H1 (cell line): ENCODE measurements around the gene C9orf50. TPM values are rescaled to one million over a fixed set of nuclear protein-coding genes. Genes with fewer than 3 reads are reported as not detected.

Experiments
- CTCF ChIA-PET: fragments of 300-600 bp; sonication (Branson Sonifier 250); formaldehyde crosslinking; loops from one replicate; lab custom pipeline; 2021; ENCODE audit not compliant: partially characterized antibody; lab: Charles Lee
- POLR2A ChIA-PET: fragments of 300-600 bp; sonication (Branson Sonifier 250); formaldehyde crosslinking; loops from one replicate; lab custom pipeline; 2021; ENCODE audit warnings: inconsistent platforms; ENCODE audit not compliant: partially characterized antibody; lab: Charles Lee
- DNase-seq, 2 experiments: peaks; one replicate each; pipeline versions ENCODE4 v3.0.0 to v3.0.0-alpha.2; 2010 to 2022; ENCODE audit warnings: low spot score in 2 of 2, low read depth in 1 of 2, mixed read lengths in 1 of 2
- FAIRE-seq: peaks from 2 replicates; lab custom pipeline; 2011; peaks lifted over from hg19 to GRCh38; lab: Jason Lieb, UNC
- H2AFZ ChIP-seq: 2 replicates; pipeline ENCODE4 v1.8.1; 2012; ENCODE audit warnings: low read length, inconsistent platforms
- H2AK5ac ChIP-seq: 2 replicates; pipeline ENCODE4 v1.6.1; 2013; ENCODE audit warnings: low read depth, low read length
- H2BK120ac ChIP-seq: replicated peaks from 2 replicates; pipeline ENCODE3; 2013; ENCODE audit warnings: low read depth, low read length, inconsistent platforms
- H2BK12ac ChIP-seq: 2 replicates; pipeline ENCODE4 v1.6.1; 2013; ENCODE audit warnings: low read depth, low read length
- H2BK15ac ChIP-seq: 2 replicates; pipeline ENCODE4 v1.6.1; 2013; ENCODE audit warnings: low read length
- H2BK20ac ChIP-seq: 2 replicates; pipeline ENCODE4 v1.6.1; 2013; ENCODE audit warnings: low read length
- H2BK5ac ChIP-seq: 2 replicates; pipeline ENCODE4 v1.6.1; 2013; ENCODE audit warnings: low read depth, low read length
- H3K14ac ChIP-seq: 2 replicates; pipeline ENCODE4 v1.6.1; 2013; ENCODE audit warnings: inconsistent platforms; ENCODE audit not compliant: insufficient read length
- H3K18ac ChIP-seq: 2 replicates; pipeline ENCODE4 v1.6.1; 2013; ENCODE audit warnings: low read length; ENCODE audit errors: extremely low read depth
- H3K23ac ChIP-seq: 2 replicates; pipeline ENCODE4 v1.6.1; 2013; ENCODE audit warnings: inconsistent platforms; ENCODE audit not compliant: insufficient read length
- H3K23me2 ChIP-seq: 2 replicates; pipeline ENCODE4 v1.6.1; 2013; ENCODE audit warnings: low read depth, low read length
- H3K27ac ChIP-seq: 2 replicates; pipeline ENCODE4 v1.6.1; 2011; ENCODE audit warnings: low read depth, low read length, inconsistent platforms
- H3K27me3 ChIP-seq, 4 experiments: replicated peaks in 1 of 4; 1 replicate in 1 of 4; 2 replicates in 3 of 4; pipeline versions ENCODE4 v1.6.1 to v1.8.1; 2011 to 2013; ENCODE audit warnings: low read length in 3 of 4, mild to moderate bottlenecking in 3 of 4, inconsistent platforms in 2 of 4, mixed read lengths in 2 of 4, moderate library complexity in 1 of 4; ENCODE audit not compliant: control insufficient read depth in 3 of 4, insufficient read depth in 3 of 4; ENCODE audit errors: extremely low read depth in 1 of 4
- H3K36me3 ChIP-seq, 4 experiments: 2 replicates each; pipeline versions ENCODE4 v1.6.1 to v1.8.1; 2011 to 2013; ENCODE audit warnings: mild to moderate bottlenecking in 4 of 4, low read length in 3 of 4, moderate library complexity in 2 of 4, control low read depth in 1 of 4, inconsistent platforms in 1 of 4; ENCODE audit not compliant: insufficient read depth in 4 of 4, control insufficient read depth in 2 of 4
- H3K4ac ChIP-seq: replicated peaks from 2 replicates; pipeline ENCODE3; 2013; ENCODE audit warnings: low read length, low read depth, mixed read lengths, inconsistent platforms; ENCODE audit not compliant: insufficient read length
- H3K4me1 ChIP-seq, 4 experiments: replicated peaks in 1 of 4; 1 replicate in 1 of 4; 2 replicates in 3 of 4; pipeline versions ENCODE4 v1.6.1 to v1.8.1; 2011 to 2013; ENCODE audit warnings: low read length in 3 of 4, inconsistent platforms in 2 of 4, mixed read lengths in 1 of 4; ENCODE audit not compliant: insufficient read depth in 4 of 4, control insufficient read depth in 3 of 4
- H3K4me2 ChIP-seq, 2 experiments: 2 replicates each; pipeline versions ENCODE4 v1.6.1 to v1.8.1; 2011 to 2013; ENCODE audit warnings: low read depth in 2 of 2, low read length in 2 of 2, control low read depth in 1 of 2, inconsistent platforms in 1 of 2, mild to moderate bottlenecking in 1 of 2; ENCODE audit not compliant: insufficient read depth in 1 of 2
- H3K4me3 ChIP-seq, 4 experiments: fragments of 200-600, 300-600 bp in 1 of 4; sonication (generic), shearing (Covaris generic), sonication (Bioruptor Twin) in 1 of 4; 2 replicates each; pipeline versions ENCODE4 v1.5.1 to v1.8.1; 2011 to 2016; ENCODE audit warnings: low read length in 4 of 4, low read depth in 3 of 4, control low read depth in 2 of 4, inconsistent platforms in 2 of 4, mild to moderate bottlenecking in 2 of 4, mixed read lengths in 1 of 4, moderate library complexity in 1 of 4; ENCODE audit not compliant: insufficient read depth in 2 of 4; ENCODE audit errors: extremely low read depth in 1 of 4
- H3K56ac ChIP-seq: replicated peaks from 2 replicates; pipeline ENCODE3; 2013; ENCODE audit warnings: low read depth, mild to moderate bottlenecking, mixed read lengths, low read length, inconsistent platforms; ENCODE audit not compliant: insufficient read length
- H3K79me1 ChIP-seq: 2 replicates; pipeline ENCODE4 v1.6.1; 2013; ENCODE audit warnings: low read depth, low read length, control low read depth
- H3K79me2 ChIP-seq, 2 experiments: 2 replicates each; pipeline versions ENCODE4 v1.6.1 to v1.8.1; 2012 to 2013; ENCODE audit warnings: low read length in 2 of 2, mild to moderate bottlenecking in 2 of 2, inconsistent platforms in 1 of 2; ENCODE audit not compliant: insufficient read depth in 2 of 2, control insufficient read depth in 1 of 2
- H3K9ac ChIP-seq, 4 experiments: replicated peaks in 1 of 4; 1 replicate in 1 of 4; 2 replicates in 3 of 4; pipeline versions ENCODE4 v1.6.1 to v1.8.1; 2011 to 2013; ENCODE audit warnings: low read depth in 3 of 4, low read length in 3 of 4, control low read depth in 2 of 4, mild to moderate bottlenecking in 2 of 4, moderate library complexity in 2 of 4, inconsistent platforms in 1 of 4; ENCODE audit errors: extremely low read depth in 1 of 4
- H3K9me3 ChIP-seq, 2 experiments: 2 replicates each; pipeline versions ENCODE4 v1.6.1 to v1.8.1; 2012 to 2013; ENCODE audit warnings: mild to moderate bottlenecking in 2 of 2, moderate library complexity in 2 of 2, control low read depth in 1 of 2, inconsistent platforms in 1 of 2, low read depth in 1 of 2, low read length in 1 of 2, mixed read lengths in 1 of 2; ENCODE audit not compliant: insufficient read depth in 2 of 2
- H4K20me1 ChIP-seq, 2 experiments: replicated peaks in 1 of 2; 2 replicates each; pipeline versions ENCODE3 to v1.8.1; 2011 to 2013; ENCODE audit warnings: inconsistent platforms in 2 of 2, low read length in 2 of 2, mild to moderate bottlenecking in 1 of 2; ENCODE audit not compliant: insufficient read depth in 2 of 2, control insufficient read depth in 1 of 2
- H4K5ac ChIP-seq: 2 replicates; pipeline ENCODE4 v1.6.1; 2013; ENCODE audit warnings: low read length, low read depth, mixed read lengths, inconsistent platforms; ENCODE audit not compliant: insufficient read length
- H4K8ac ChIP-seq: 2 replicates; pipeline ENCODE4 v1.8.0; 2013; ENCODE audit warnings: mild to moderate bottlenecking, moderate library complexity, low read length, inconsistent platforms; ENCODE audit not compliant: insufficient read depth; ENCODE audit errors: extremely low read depth
- H4K91ac ChIP-seq: replicated peaks from 2 replicates; pipeline ENCODE3; 2013; ENCODE audit warnings: low read length, mixed read lengths, inconsistent platforms; ENCODE audit not compliant: insufficient read length
- CBX8 ChIP-seq: fragments of 300-800, 300-1000 bp; sonication (generic); IDR thresholded peaks from 2 replicates; pipeline ENCODE4 v1.7.1; 2016; ENCODE audit warnings: low read depth, low read length, borderline replicate concordance
- JUND ChIP-seq: IDR thresholded peaks from 2 replicates; pipeline ENCODE4 v1.6.1; 2011; ENCODE audit warnings: mild to moderate bottlenecking, improper control_type of control experiment, low read length
- NRF1 ChIP-seq: IDR thresholded peaks from 2 replicates; pipeline ENCODE4 v1.6.1; 2011; ENCODE audit warnings: mild to moderate bottlenecking, low read depth, low read length, improper control_type of control experiment
- POLR2A ChIP-seq, 2 experiments: IDR thresholded peaks; 1 replicate in 1 of 2; 2 replicates in 1 of 2; pipeline ENCODE4 v1.6.1; 2011; ENCODE audit warnings: low read depth in 2 of 2, low read length in 2 of 2, mild to moderate bottlenecking in 2 of 2; ENCODE audit errors: control extremely low read depth in 1 of 2
- POLR2AphosphoS5 ChIP-seq: IDR thresholded peaks from 2 replicates; pipeline ENCODE4 v1.6.1; 2011; ENCODE audit warnings: low read depth, low read length
- RBBP5 ChIP-seq: IDR thresholded peaks from 2 replicates; pipeline ENCODE4 v1.7.1; 2012; ENCODE audit warnings: low read depth, mild to moderate bottlenecking, inconsistent platforms, low read length, moderate library complexity, borderline replicate concordance
- RNF2 ChIP-seq: fragments of 200-900, 300-1000 bp; sonication (generic); IDR thresholded peaks from 2 replicates; pipeline ENCODE4 v1.7.1; 2016; ENCODE audit warnings: borderline replicate concordance, low read depth, mild to moderate bottlenecking, antibody characterized with exemption, low read length; ENCODE audit not compliant: poor library complexity, severe bottlenecking; ENCODE audit errors: missing control alignments
- SIX5 ChIP-seq: IDR thresholded peaks from 2 replicates; pipeline ENCODE4 v1.6.1; 2011; ENCODE audit warnings: mild to moderate bottlenecking, low read depth, low read length
- SP2 ChIP-seq: IDR thresholded peaks from 2 replicates; pipeline ENCODE4 v1.6.1; 2012; ENCODE audit warnings: mild to moderate bottlenecking, low read length, inconsistent platforms
- SUZ12 ChIP-seq: fragments of 200-600 bp; sonication (generic); IDR thresholded peaks from 2 replicates; pipeline ENCODE4 v1.6.1; 2012; ENCODE audit warnings: mild to moderate bottlenecking, inconsistent platforms, low read length, moderate library complexity, mixed read lengths
- TBP ChIP-seq: IDR thresholded peaks from 2 replicates; pipeline ENCODE4 v1.6.1; 2011; ENCODE audit warnings: low read depth, low read length, improper control_type of control experiment
- WGBS, 2 experiments: shearing (Covaris generic) in 1 of 2; methylation state at CpG; one replicate each; pipeline versions ENCODE4 v1.1.6 to v1.1.7; 2013 to 2015; ENCODE audit warnings: low lambda C conversion rate in 2 of 2, mixed read lengths in 2 of 2, inconsistent platforms in 1 of 2, low coverage in 1 of 2, missing lambda C conversion rate in 1 of 2; ENCODE audit not compliant: insufficient replicate concordance in 2 of 2, insufficient coverage in 1 of 2, insufficient read length in 1 of 2; ENCODE audit errors: extremely low coverage in 1 of 2, missing lambda C conversion rate in 1 of 2; 5-methylcytosine and 5-hydroxymethylcytosine counted together
- polyA plus RNA-seq, 7 experiments: library from polyadenylated mRNA; depleted of rRNA in 3 of 7; stranded (reverse) in 5 of 7; unstranded in 2 of 7; fragments of >200 nt in 5 of 7; fragments of 200-250 nt in 2 of 7; gene quantifications; 1 replicate in 5 of 7; 2 replicates in 1 of 7; 4 replicates in 1 of 7; pipeline versions ENCODE4 v1.2.1 to v1.2.3, GENCODE V29; 2011 to 2013; ENCODE audit warnings: missing spikeins in 2 of 7, mixed read lengths in 2 of 7
- total RNA-seq: library from RNA; stranded (reverse); fragmentation: NEBNext Ultra II Directional; extraction: Animal tissue kit (Norgen Biotek cat#: 25700); gene quantifications from 2 replicates; pipeline ENCODE4 v1.2.1, GENCODE V29; 2021

C9orf50 gene
- total and polyA plus RNA-seq, 2 of the 8 experiments (the other 6 are each of a cell fraction or from before 2014, with no cell fraction given) = not detected

- peak overlapping the region; percentile 84 for H4K91ac ChIP-seq
- POLR2A ChIA-PET = no interaction called here
- peak overlapping the region; percentile 97; the same call in 1 of the 2 replicates for H2BK12ac ChIP-seq
- no peak overlapping the region for H3K4me3 ChIP-seq
- WGBS, 2 experiments = 91% methylated on average over 31 of the region's 34 CpGs; no CpG with 5 or more reads in 1 of the 2 experiments
- peak overlapping the region; percentile 64; the same call in 1 of the 2 replicates for H2BK20ac ChIP-seq
- no peak for DNase-seq
- H3K9me3 ChIP-seq = peaks cover 0 to 3% of the 10 kb centered on the region in 2 experiments; a peak in 1 of 4 replicates
- FAIRE-seq = no peak
- H2AK5ac ChIP-seq = no peak overlapping the region
- H3K79me2 ChIP-seq = no peaks in the 10 kb centered on the region
- no peak overlapping the region for H3K18ac ChIP-seq
- peak overlapping the region; percentile 23 for H3K4ac ChIP-seq
- H3K4me1 ChIP-seq = peaks cover 0 to 3% (median under 1%) of the 10 kb centered on the region in 4 experiments; a peak in 4 of 7 replicates
- no peak overlapping the region for H3K9ac ChIP-seq
- no peak overlapping the region for H3K27ac ChIP-seq
- H4K20me1 ChIP-seq = peaks cover 0 to 6% of the 10 kb centered on the region in 2 experiments
- no peak overlapping the region for H2BK120ac ChIP-seq
- CTCF ChIA-PET = interaction anchor here (0.9 to 1.3 kb wide), 3 partner anchors 10 to 80 kb away, joined by 3 read pairs; no protein-coding TSS in a partner anchor
- peak overlapping the region; percentile 37 for H4K8ac ChIP-seq
- no peaks in the 10 kb centered on the region for H3K27me3 ChIP-seq
- H2BK5ac ChIP-seq = peak overlapping the region; percentile 77; the same call in 1 of the 2 replicates
- no peak overlapping the region for H3K56ac ChIP-seq
- H2AFZ ChIP-seq = no peak overlapping the region
- H3K36me3 ChIP-seq = no peaks in the 10 kb centered on the region
- no peaks in the 10 kb centered on the region for H3K79me1 ChIP-seq
- no peak overlapping the region for H4K5ac ChIP-seq
- no peak overlapping the region for H3K4me2 ChIP-seq
- H3K23me2 ChIP-seq = peaks cover 6% of the 10 kb centered on the region; the same call in 1 of the 2 replicates
- peak overlapping the region; percentile 77 for H2BK15ac ChIP-seq
- H3K23ac ChIP-seq = no peak overlapping the region
- H3K14ac ChIP-seq = no peak overlapping the region
- no peak for TF ChIP-seq JUND
- no peak for TF ChIP-seq RNF2
- no peak for TF ChIP-seq SIX5
- no peak for TF ChIP-seq SUZ12
- no peak for TF ChIP-seq SP2
- no peak for TF ChIP-seq POLR2AphosphoS5
- no peak for TF ChIP-seq TBP
- no peak for TF ChIP-seq POLR2A (IDR thresholded peaks at IDR 0.05; ENCODE audit: control extremely low read depth in 1 of 2, low read depth in 2 of 2, low read length in 2 of 2)
- no peak for TF ChIP-seq RBBP5
- TF ChIP-seq CBX8 = no peak
- no peak for TF ChIP-seq NRF1
Measured at GRCh38 chr9:129576546-129577543, 44.1 kb downstream of the C9orf50 start.
